ENCODE measurements around the gene PLOD3. TPM values are rescaled to one million over a fixed set of nuclear protein-coding genes. Genes with fewer than 3 reads are reported as not detected.

The PLOD3 gene
- total and polyA plus RNA-seq, 2 of the 8 experiments (the other 6 are each of a cell fraction or from before 2014, with no cell fraction given): 28.4 to 47.2 TPM

- peaks cover 0 to 9% of the 10 kb centered on the region in 2 experiments for H4K20me1 ChIP-seq (replicated peaks in 1 of 2; ENCODE audit: control insufficient read depth in 1 of 2, insufficient read depth in 2 of 2, low read length in 2 of 2)
- H3K4ac ChIP-seq (replicated peaks; ENCODE audit: insufficient read length, low read depth, low read length): no peak overlapping the region
- H4K8ac ChIP-seq (ENCODE audit: extremely low read depth, insufficient read depth, low read length): no peak overlapping the region
- ChIA-PET CTCF (ENCODE audit: partially characterized antibody) (interaction anchor here (0.6 to 6.0 kb wide), 22 partner anchors 9 to 271 kb away, joined by 3 to 90 read pairs (median 4); partner anchors contain the start of genes CLDN15 and FIS1), POLR2A (ENCODE audit: partially characterized antibody) (interaction anchor here (0.6 to 2.3 kb wide), 17 partner anchors 8 to 284 kb away, joined by 3 to 8 read pairs (median 4); partner anchors contain the start of genes AP1S1, SERPINE1, TRIM56 and UFSP1)
- H3K18ac ChIP-seq (ENCODE audit: extremely low read depth, low read length): peak overlapping the region; percentile 48; the same call in 1 of the 2 replicates
- no peak overlapping the region for H2BK12ac ChIP-seq (ENCODE audit: low read depth, low read length)
- H3K9me3 ChIP-seq (ENCODE audit: insufficient read depth in 2 of 2, low read depth in 1 of 2, low read length in 1 of 2): no peaks in the 10 kb centered on the region
- H3K56ac ChIP-seq (replicated peaks; ENCODE audit: insufficient read length, low read depth, low read length): no peak overlapping the region
- H3K14ac ChIP-seq (ENCODE audit: insufficient read length): no peak overlapping the region
- no peak overlapping the region for H4K91ac ChIP-seq (replicated peaks; ENCODE audit: insufficient read length, low read length)
- no peaks in the 10 kb centered on the region for H3K79me2 ChIP-seq (ENCODE audit: control insufficient read depth in 1 of 2, insufficient read depth in 2 of 2, low read length in 2 of 2)
- no peak overlapping the region for H2BK20ac ChIP-seq (ENCODE audit: low read length)
- H3K23ac ChIP-seq (ENCODE audit: insufficient read length): no peak overlapping the region
- peaks cover 19% of the 10 kb centered on the region for H3K23me2 ChIP-seq (ENCODE audit: low read depth, low read length)
- DNase-seq (ENCODE audit: low read depth in 1 of 2, low spot score in 2 of 2): peak in 1 of 2 experiments; percentile 98
- 9% methylated on average over 12 of the region's 16 CpGs; no CpG with 5 or more reads in 1 of the 2 experiments for WGBS, 2 experiments (ENCODE audit: extremely low coverage in 1 of 2, insufficient coverage in 1 of 2, insufficient read length in 1 of 2, insufficient replicate concordance in 2 of 2, low coverage in 1 of 2, low lambda C conversion rate in 2 of 2, missing lambda C conversion rate in 1 of 2)
- H3K36me3 ChIP-seq (ENCODE audit: control insufficient read depth in 2 of 4, insufficient read depth in 4 of 4, low read length in 3 of 4): no peaks in the 10 kb centered on the region
- no peak overlapping the region for H2AFZ ChIP-seq (ENCODE audit: low read length)
- peaks cover 6 to 48% (median 34%) of the 10 kb centered on the region in 4 experiments for H3K4me1 ChIP-seq (replicated peaks in 1 of 4; ENCODE audit: control insufficient read depth in 3 of 4, insufficient read depth in 4 of 4, low read length in 3 of 4)
- TF ChIP-seq KDM1A (IDR thresholded peaks at IDR 0.05; ENCODE audit: borderline replicate concordance, low read length) (0 out of 2 replicates have a peak, but pooled peaks have one; percentile 70), SP1 (IDR thresholded peaks at IDR 0.05; ENCODE audit: low read depth, low read length) (peak; percentile 83; the same call in 1 of the 2 replicates), GTF2F1 (IDR thresholded peaks at IDR 0.05; ENCODE audit: borderline replicate concordance, low read depth, low read length) (no peak), TEAD4 (IDR thresholded peaks at IDR 0.05; ENCODE audit: low read depth, low read length) (no peak), KDM4A (IDR thresholded peaks at IDR 0.05; ENCODE audit: low read depth, low read length, severe bottlenecking) (peak; percentile 17), TAF1 (IDR thresholded peaks at IDR 0.05; ENCODE audit: low read depth, low read length) (peak; percentile 47; the same call in 1 of the 2 replicates)
- H3K27ac ChIP-seq (ENCODE audit: low read depth, low read length): no peak overlapping the region
- no peak overlapping the region for H2BK5ac ChIP-seq (ENCODE audit: low read depth, low read length)
- H3K79me1 ChIP-seq (ENCODE audit: low read depth, low read length): no peaks in the 10 kb centered on the region
- H3K27me3 ChIP-seq (replicated peaks in 1 of 4; ENCODE audit: control insufficient read depth in 3 of 4, extremely low read depth in 1 of 4, insufficient read depth in 3 of 4, low read length in 3 of 4): peaks cover 64 to 99% (median 91%) of the 10 kb centered on the region in 4 experiments
- peak overlapping the region; percentile 44 to 95 for H3K4me2 ChIP-seq (ENCODE audit: insufficient read depth in 1 of 2, low read depth in 2 of 2, low read length in 2 of 2)
- no peak overlapping the region for H4K5ac ChIP-seq (ENCODE audit: insufficient read length, low read depth, low read length)
- FAIRE-seq: peak; percentile 48
- H3K4me3 ChIP-seq (ENCODE audit: extremely low read depth in 1 of 4, insufficient read depth in 2 of 4, low read depth in 3 of 4, low read length in 4 of 4): peak overlapping the region; percentile 31 to 68 (median 51); a peak in 7 of 8 replicates
- H2BK120ac ChIP-seq (replicated peaks; ENCODE audit: low read depth, low read length): no peak overlapping the region
- no peak overlapping the region for H2AK5ac ChIP-seq (ENCODE audit: low read depth, low read length)
- no peak overlapping the region for H3K9ac ChIP-seq (replicated peaks in 1 of 4; ENCODE audit: extremely low read depth in 1 of 4, low read depth in 3 of 4, low read length in 3 of 4)
- H2BK15ac ChIP-seq (ENCODE audit: low read length): no peak overlapping the region
Observed at GRCh38 chr7:101173752-101174244, 43.6 kb downstream of the PLOD3 start.
